Erythroblast (primary cell): ENCODE data around the gene GPX4.

Source experiments
- GATA1 ChIP-seq: IDR thresholded peaks from 2 replicates; pipeline ENCODE4 v1.6.1; 2011; ENCODE audit warnings: low read depth, mild to moderate bottlenecking, control low read depth, low read length, moderate library complexity
- POLR2A ChIP-seq: IDR thresholded peaks from 2 replicates; pipeline ENCODE4 v1.6.1; 2011; ENCODE audit warnings: mild to moderate bottlenecking, low read length

GRCh38 chr19:1080360-1081161 is 23.2 kb upstream of the GPX4 start:
- TF ChIP-seq POLR2A (no peak), GATA1 (no peak)
